Hippocampal formation (tissue), 2 donors: ENCODE measurements around the gene CATSPER2.
"Not testable (repeated sequence)": the region's sequence is repeated elsewhere in the genome, so short reads cannot be mapped to it uniquely, and the experiment has no call there.

Experiments used
- DNase-seq, 2 donors: peaks; one replicate each; lab custom pipeline; 2025; lab: John Stamatoyannopoulos, UW

The CATSPER2 gene

GRCh38 chr15:43593328-43594190 lies 55.1 kb downstream of the CATSPER2 start, which contains the start of gene CKMT1B:
TSS of gene CKMT1B (plus strand) at chr15:43594027. CDS start at chr15:43594219, 192 bp downstream.
- not testable (repeated sequence) for DNase-seq

- not testable (repeated sequence) for DNase-seq
These were observed 55.8 kb downstream of the CATSPER2 start for GRCh38 chr15:43592841-43593240.

GRCh38 chr15:43589778-43590466 lies 58.7 kb downstream of the CATSPER2 start, which contains the start of gene PPIP5K1:
TSS of gene PPIP5K1 (minus strand) at chr15:43590208. CDS start at chr15:43584504, 5,704 bp downstream.
- DNase-seq: not testable (repeated sequence)
